T-cell (primary cell): ENCODE measurements around the gene OSBPL1A. TPM values are rescaled to one million over a fixed set of nuclear protein-coding genes. Genes with fewer than 3 reads are reported as not detected.

Experiments
- ATAC-seq, 4 experiments: fragments of 200-7000 bp in 3 of 4; fragments of 150-1000 bp in 1 of 4; cut with Tn5 transposase; replicated peaks in 1 of 4; 1 replicate in 3 of 4; 2 replicates in 1 of 4; pipeline ENCODE4 v1.10.0; 2021; ENCODE audit warnings: moderate library complexity in 3 of 4, mild to moderate bottlenecking in 2 of 4, moderate number of reproducible peaks in 1 of 4
- CTCF ChIA-PET, 2 donors: fragments of 300-600 bp; sonication (Branson Sonifier 250); formaldehyde crosslinking; loops; one replicate each; lab custom pipeline; 2022; ENCODE audit warnings: antibody characterized with exemption in 2 of 2; lab: Charles Lee
- POLR2A ChIA-PET, 2 donors: fragments of 300-600 bp; sonication (Branson Sonifier 250); formaldehyde crosslinking; loops; one replicate each; lab custom pipeline; 2022; ENCODE audit warnings: antibody characterized with exemption in 2 of 2; lab: Charles Lee
- DNase-seq, 35 experiments: peaks; one replicate each; pipeline versions ENCODE4 v3.0.0 to v3.0.0-alpha.2; 2013 to 2023
- H3K27ac ChIP-seq: one replicate; pipeline ENCODE4 v1.5.1; 2013; ENCODE audit warnings: low read length
- H3K27me3 ChIP-seq, 2 experiments: replicated peaks in 1 of 2; 1 replicate in 1 of 2; 2 replicates in 1 of 2; pipeline versions ENCODE4 v1.6.1 to v1.7.0; 2013; ENCODE audit warnings: low read length in 1 of 2, mixed read lengths in 1 of 2; ENCODE audit not compliant: control insufficient read depth in 2 of 2, insufficient read depth in 2 of 2; ENCODE audit errors: extremely low read depth in 1 of 2
- H3K36me3 ChIP-seq, 2 donors: 1 replicate in 1 of 2; 2 replicates in 1 of 2; pipeline versions ENCODE4 v1.6.1 to v1.7.0; 2013; ENCODE audit warnings: low read length in 1 of 2; ENCODE audit not compliant: control insufficient read depth in 2 of 2, insufficient read depth in 1 of 2; ENCODE audit errors: extremely low read depth in 1 of 2
- H3K4me1 ChIP-seq, 2 experiments: 1 replicate in 1 of 2; 2 replicates in 1 of 2; pipeline versions ENCODE4 v1.6.1 to v1.7.0; 2013; ENCODE audit warnings: low read length in 2 of 2, mixed read lengths in 1 of 2; ENCODE audit not compliant: insufficient read depth in 2 of 2, control insufficient read depth in 1 of 2; ENCODE audit errors: extremely low read depth in 1 of 2
- H3K4me3 ChIP-seq, 2 donors: 1 replicate in 1 of 2; 2 replicates in 1 of 2; pipeline versions ENCODE4 v1.5.1 to v1.7.0; 2013; ENCODE audit warnings: mild to moderate bottlenecking in 2 of 2, low read length in 1 of 2, moderate library complexity in 1 of 2; ENCODE audit not compliant: control insufficient read depth in 1 of 2; ENCODE audit errors: extremely low read depth in 1 of 2
- H3K9me3 ChIP-seq: 2 replicates; pipeline ENCODE4 v1.7.0; 2013
- H3K27ac Mint-ChIP-seq, 2 donors: one replicate each; pipeline ENCODE4 v1.8.0; 2020 to 2021; ENCODE audit warnings: mild to moderate bottlenecking in 2 of 2, mixed read lengths in 2 of 2
- H3K27me3 Mint-ChIP-seq, 2 donors: one replicate each; pipeline ENCODE4 v1.8.0; 2021 to 2022; ENCODE audit warnings: mixed read lengths in 2 of 2
- H3K36me3 Mint-ChIP-seq: one replicate; pipeline ENCODE4 v1.8.0; 2021; ENCODE audit warnings: mixed read lengths
- H3K4me1 Mint-ChIP-seq, 3 donors: one replicate each; pipeline ENCODE4 v1.8.0; 2020 to 2022; ENCODE audit warnings: mixed read lengths in 3 of 3, mild to moderate bottlenecking in 1 of 3
- H3K4me3 Mint-ChIP-seq, 3 donors: one replicate each; pipeline ENCODE4 v1.8.0; 2020 to 2022; ENCODE audit warnings: mild to moderate bottlenecking in 3 of 3, mixed read lengths in 3 of 3, moderate library complexity in 3 of 3
- H3K9me3 Mint-ChIP-seq, 3 donors: one replicate each; pipeline ENCODE4 v1.8.0; 2020 to 2022; ENCODE audit warnings: mixed read lengths in 3 of 3
- whole genome bisulfite sequencing: methylation state at CpG from one replicate; pipeline ENCODE4 v1.1.5; 2013; ENCODE audit warnings: missing lambda C conversion rate; ENCODE audit not compliant: insufficient coverage; 5-methylcytosine and 5-hydroxymethylcytosine counted together
- total RNA-seq, 35 experiments: library from RNA in 6 of 35; stranded (reverse) in 6 of 35; fragments of 120-200 nt in 1 of 35; gene quantifications; one replicate each; pipeline versions ENCODE4 v1.2.1 to v1.2.4 and lab custom pipeline; 2013 to 2026

OSBPL1A gene
- total RNA-seq, 5 donors from 2014 or later (not counting 1 experiment from before 2014, with no cell fraction given) = 3.3 to 6.4 (median 4.0) TPM

- DNase-seq (no peak), ATAC-seq (no peak)
- no peak overlapping the region for H3K4me3 ChIP-seq
- WGBS = no CpG with 5 or more reads among the region's 5 CpGs
- ChIA-PET POLR2A (no interaction called here), CTCF (no interaction called here)
- no peaks in the 10 kb centered on the region for H3K9me3 ChIP-seq
- H3K36me3 ChIP-seq = no peaks in the 10 kb centered on the region
- no peaks in the 10 kb centered on the region for H3K4me1 ChIP-seq
- Mint-ChIP-seq H3K36me3 (peaks cover 15% of the 10 kb centered on the region), H3K27me3 (no peaks in the 10 kb centered on the region), H3K4me3 (no peak overlapping the region), H3K4me1 (no peaks in the 10 kb centered on the region), H3K9me3 (no peaks in the 10 kb centered on the region), H3K27ac (no peak overlapping the region)
- H3K27ac ChIP-seq = no peak overlapping the region
- peaks cover 0 to 2% of the 10 kb centered on the region in 2 experiments for H3K27me3 ChIP-seq
Measured at GRCh38 chr18:24234330-24234729, 163.3 kb downstream of the OSBPL1A start.

DNA sequence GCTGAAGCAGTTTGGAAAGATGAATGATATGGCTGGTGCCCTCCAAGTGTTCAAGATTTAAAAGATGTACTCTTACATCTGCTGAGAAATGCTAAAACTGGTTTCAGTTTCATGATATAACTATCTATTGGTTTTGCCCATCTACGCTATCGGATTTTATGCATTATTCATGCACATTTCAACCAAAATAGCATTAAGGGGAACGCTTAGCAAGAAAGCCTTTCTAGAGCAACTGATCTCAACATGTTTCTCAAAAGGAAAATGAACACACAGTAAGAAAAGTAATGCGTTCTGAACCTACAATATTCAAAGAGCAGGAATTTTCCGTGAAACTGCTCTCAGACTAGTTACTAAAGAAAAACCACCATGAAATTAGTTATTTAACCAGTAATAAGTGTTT is 164.8 kb downstream of the OSBPL1A start:
- no peaks in the 10 kb centered on the region for H3K4me1 ChIP-seq
- ChIA-PET CTCF (no interaction called here), POLR2A (no interaction called here)
- H3K27ac ChIP-seq = no peak overlapping the region
- no peaks in the 10 kb centered on the region for H3K9me3 Mint-ChIP-seq
- H3K9me3 ChIP-seq = no peaks in the 10 kb centered on the region
- no peak overlapping the region for H3K4me3 ChIP-seq
- WGBS = 78% methylated on average over 3 of the region's 5 CpGs
- H3K27me3 ChIP-seq = peaks cover 0 to 4% of the 10 kb centered on the region in 2 experiments
- DNase-seq (no peak), ATAC-seq (no peak)
- H3K4me1 Mint-ChIP-seq = no peaks in the 10 kb centered on the region
- no peak overlapping the region for H3K27ac Mint-ChIP-seq
- no peaks in the 10 kb centered on the region for H3K36me3 ChIP-seq
- no peak overlapping the region for H3K4me3 Mint-ChIP-seq
- peaks cover 2% of the 10 kb centered on the region for H3K36me3 Mint-ChIP-seq
- no peaks in the 10 kb centered on the region for H3K27me3 Mint-ChIP-seq

GRCh38 chr18:24231773-24232735 is 165.6 kb downstream of the OSBPL1A start:
- ChIA-PET CTCF (no interaction called here), POLR2A (interaction anchor here in 1 of 2 donors (0.6 kb wide), 1 partner anchor 617 kb away, joined by 5 read pairs; no protein-coding TSS in a partner anchor)
- H3K4me1 Mint-ChIP-seq = no peaks in the 10 kb centered on the region
- H3K36me3 Mint-ChIP-seq = no peaks in the 10 kb centered on the region
- DNase-seq (no peak), ATAC-seq (no peak)
- Histone ChIP-seq H3K27me3 (peaks cover 0 to 4% of the 10 kb centered on the region in 2 experiments), H3K4me3 (no peak overlapping the region), H3K27ac (no peak overlapping the region), H3K4me1 (no peaks in the 10 kb centered on the region), H3K9me3 (no peaks in the 10 kb centered on the region), H3K36me3 (no peaks in the 10 kb centered on the region)
- peaks cover 0 to 4% of the 10 kb centered on the region in 2 donors for H3K27me3 Mint-ChIP-seq
- no peaks in the 10 kb centered on the region for H3K9me3 Mint-ChIP-seq
- 77% methylated on average over 3 of the region's 8 CpGs for WGBS
- no peak overlapping the region for H3K27ac Mint-ChIP-seq
- H3K4me3 Mint-ChIP-seq = no peak overlapping the region

DNA sequence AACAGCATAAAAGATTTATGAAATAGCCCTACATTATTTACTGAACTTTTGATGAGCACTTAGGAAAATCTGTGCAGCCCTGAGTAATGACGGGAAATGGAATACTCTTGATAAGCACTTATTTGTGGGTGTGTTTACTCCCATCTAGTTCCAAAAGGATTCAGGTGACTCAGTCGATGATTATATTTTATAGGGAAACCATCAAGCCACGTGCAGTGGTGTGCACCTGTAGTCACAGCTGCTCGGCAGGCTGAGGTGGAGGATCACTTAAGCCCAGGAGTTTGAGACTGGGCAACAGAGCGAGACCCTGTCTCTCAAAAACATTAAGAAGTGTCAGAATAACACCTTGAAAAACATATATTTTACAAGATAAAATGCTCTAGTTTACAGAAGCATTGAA is 166.9 kb downstream of the OSBPL1A start:
- Histone ChIP-seq H3K4me1 (no peaks in the 10 kb centered on the region), H3K4me3 (no peak overlapping the region), H3K36me3 (no peaks in the 10 kb centered on the region), H3K27ac (no peak overlapping the region), H3K27me3 (peaks cover 0 to 6% of the 10 kb centered on the region in 2 experiments), H3K9me3 (no peaks in the 10 kb centered on the region)
- 79% methylated on average over 2 of the region's 5 CpGs for WGBS
- Mint-ChIP-seq H3K27ac (no peak overlapping the region), H3K9me3 (no peaks in the 10 kb centered on the region), H3K27me3 (peaks cover 0 to 4% of the 10 kb centered on the region in 2 donors), H3K4me1 (no peaks in the 10 kb centered on the region), H3K4me3 (no peak overlapping the region), H3K36me3 (no peaks in the 10 kb centered on the region)
- ChIA-PET POLR2A (no interaction called here), CTCF (no interaction called here)
- no peak for ATAC-seq
- no peak for DNase-seq

GRCh38 chr18:24228667-24229041 is 169.0 kb downstream of the OSBPL1A start:
- Mint-ChIP-seq H3K36me3 (no peaks in the 10 kb centered on the region), H3K4me1 (no peaks in the 10 kb centered on the region), H3K27ac (no peak overlapping the region), H3K4me3 (no peak overlapping the region), H3K27me3 (peaks cover 0 to 4% of the 10 kb centered on the region in 2 donors), H3K9me3 (no peaks in the 10 kb centered on the region)
- H3K27ac ChIP-seq = no peak overlapping the region
- 100% methylated on average over 1 of the region's 6 CpGs for WGBS
- CTCF ChIA-PET = interaction anchor here in 1 of 2 donors (0.6 kb wide), 1 partner anchor 25 kb away, joined by 3 read pairs; no protein-coding TSS in a partner anchor
- POLR2A ChIA-PET = no interaction called here
- peaks cover 0 to 11% of the 10 kb centered on the region in 2 experiments for H3K27me3 ChIP-seq
- H3K4me1 ChIP-seq = no peaks in the 10 kb centered on the region
- H3K4me3 ChIP-seq = no peak overlapping the region
- ATAC-seq (no peak), DNase-seq (no peak)
- H3K36me3 ChIP-seq = no peaks in the 10 kb centered on the region
- no peaks in the 10 kb centered on the region for H3K9me3 ChIP-seq

- POLR2A ChIA-PET = no interaction called here
- Mint-ChIP-seq H3K4me3 (no peak overlapping the region), H3K9me3 (no peaks in the 10 kb centered on the region), H3K27me3 (peaks cover 0 to 4% of the 10 kb centered on the region in 2 donors), H3K4me1 (no peaks in the 10 kb centered on the region), H3K36me3 (no peaks in the 10 kb centered on the region), H3K27ac (no peak overlapping the region)
- Histone ChIP-seq H3K36me3 (no peaks in the 10 kb centered on the region), H3K27ac (no peak overlapping the region), H3K9me3 (no peaks in the 10 kb centered on the region), H3K4me3 (no peak overlapping the region), H3K4me1 (no peaks in the 10 kb centered on the region), H3K27me3 (peaks cover 0 to 11% of the 10 kb centered on the region in 2 experiments)
- 84% methylated on average over 8 of the region's 12 CpGs for WGBS
- CTCF ChIA-PET = interaction anchor here in 1 of 2 donors (0.6 kb wide), 1 partner anchor 24 kb away, joined by 3 read pairs; no protein-coding TSS in a partner anchor
- ATAC-seq (no peak), DNase-seq (no peak)
Measured at GRCh38 chr18:24227977-24228666, 169.5 kb downstream of the OSBPL1A start.
